ENCODE data around the gene RAB11FIP3.
"Not testable (repeated sequence)": the region's sequence is repeated elsewhere in the genome, so short reads cannot be mapped to it uniquely, and the experiment has no call there.

The RAB11FIP3 gene, protein sequence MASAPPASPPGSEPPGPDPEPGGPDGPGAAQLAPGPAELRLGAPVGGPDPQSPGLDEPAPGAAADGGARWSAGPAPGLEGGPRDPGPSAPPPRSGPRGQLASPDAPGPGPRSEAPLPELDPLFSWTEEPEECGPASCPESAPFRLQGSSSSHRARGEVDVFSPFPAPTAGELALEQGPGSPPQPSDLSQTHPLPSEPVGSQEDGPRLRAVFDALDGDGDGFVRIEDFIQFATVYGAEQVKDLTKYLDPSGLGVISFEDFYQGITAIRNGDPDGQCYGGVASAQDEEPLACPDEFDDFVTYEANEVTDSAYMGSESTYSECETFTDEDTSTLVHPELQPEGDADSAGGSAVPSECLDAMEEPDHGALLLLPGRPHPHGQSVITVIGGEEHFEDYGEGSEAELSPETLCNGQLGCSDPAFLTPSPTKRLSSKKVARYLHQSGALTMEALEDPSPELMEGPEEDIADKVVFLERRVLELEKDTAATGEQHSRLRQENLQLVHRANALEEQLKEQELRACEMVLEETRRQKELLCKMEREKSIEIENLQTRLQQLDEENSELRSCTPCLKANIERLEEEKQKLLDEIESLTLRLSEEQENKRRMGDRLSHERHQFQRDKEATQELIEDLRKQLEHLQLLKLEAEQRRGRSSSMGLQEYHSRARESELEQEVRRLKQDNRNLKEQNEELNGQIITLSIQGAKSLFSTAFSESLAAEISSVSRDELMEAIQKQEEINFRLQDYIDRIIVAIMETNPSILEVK
- 39.6 to 53.6 reads per million in 2 donors for total RNA-seq

DNA sequence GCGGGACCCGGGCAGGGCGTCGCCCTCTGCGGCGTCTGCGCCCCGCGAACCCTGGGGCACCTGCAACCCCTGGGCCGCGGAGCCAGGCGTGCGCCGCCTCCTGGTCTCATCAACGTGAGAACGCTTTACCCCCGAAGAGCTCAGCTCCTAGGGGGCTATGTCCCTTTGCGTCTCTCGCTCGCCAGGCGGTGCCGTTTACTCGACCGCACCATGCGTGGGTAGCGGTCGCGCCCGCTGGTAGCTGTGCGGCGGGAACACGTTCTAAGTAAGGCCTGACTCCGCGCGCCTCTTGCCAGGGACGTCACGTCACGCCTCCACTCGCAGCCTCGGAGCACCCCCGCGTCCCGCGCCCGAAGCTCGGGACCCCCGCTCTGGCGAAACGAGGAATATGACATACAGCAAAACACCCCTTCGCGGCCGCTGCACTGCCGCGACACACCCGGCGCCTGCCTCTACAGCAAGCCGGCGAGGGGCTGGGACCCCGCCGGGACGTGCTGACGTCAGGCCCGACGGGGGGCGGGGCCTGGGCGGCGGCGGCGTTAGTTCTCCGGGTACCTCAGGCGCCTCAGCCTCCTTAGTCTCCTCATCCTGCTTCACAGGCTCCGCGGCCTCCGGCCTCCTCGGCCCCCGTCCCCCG, at the start of gene RAB11FIP3:
TSS of gene RAB11FIP3 (plus strand) at position 568 of the 637 bp plus-strand sequence. CDS start 358 bp downstream, outside the sequence.
- peak; percentile 72 for DNase-seq

DNA sequence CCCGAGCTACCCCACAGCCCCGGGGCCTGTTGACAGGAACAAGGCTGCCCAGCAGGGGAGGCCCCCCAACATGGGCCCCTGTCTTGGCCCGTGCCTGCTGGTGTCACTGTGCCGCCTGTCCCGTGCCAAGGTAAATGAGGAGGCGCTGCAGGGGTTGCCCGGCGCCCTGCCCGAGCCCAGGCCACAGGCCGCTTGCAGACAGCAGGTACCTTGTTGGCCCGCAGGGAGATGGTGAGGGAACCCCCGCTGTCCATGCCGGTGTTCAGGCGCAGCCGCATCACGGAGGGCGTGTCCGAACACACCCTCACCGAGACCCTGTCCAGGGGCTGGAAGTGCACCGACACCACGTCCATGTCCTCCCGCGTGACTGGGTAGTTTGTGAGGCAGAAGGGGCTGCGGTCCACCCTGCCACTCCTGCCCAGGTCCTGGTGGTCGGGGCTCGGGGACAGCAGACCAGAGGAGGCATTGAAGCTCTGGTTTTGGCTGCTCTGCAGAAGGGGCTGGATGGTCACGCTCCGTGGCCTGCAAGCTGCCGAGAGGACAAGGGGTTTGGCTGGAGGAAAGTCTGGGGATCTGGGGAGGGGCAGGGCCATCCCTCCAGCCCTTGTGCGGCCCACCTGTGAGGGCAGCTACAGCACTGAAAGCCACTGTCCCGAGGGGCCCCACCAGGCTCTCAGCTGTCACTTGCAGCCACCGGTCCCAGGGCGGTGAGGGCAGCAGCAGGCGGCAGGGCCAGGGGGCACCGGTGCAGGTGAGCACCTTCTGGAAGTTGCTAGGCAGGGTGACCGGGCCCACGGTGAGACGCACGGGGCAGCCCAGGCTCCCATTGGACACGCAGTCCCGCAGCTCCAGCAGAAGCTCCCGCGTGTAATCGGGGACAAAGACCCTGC, 49.3 kb upstream of the RAB11FIP3 start:
- no peak for DNase-seq

DNA sequence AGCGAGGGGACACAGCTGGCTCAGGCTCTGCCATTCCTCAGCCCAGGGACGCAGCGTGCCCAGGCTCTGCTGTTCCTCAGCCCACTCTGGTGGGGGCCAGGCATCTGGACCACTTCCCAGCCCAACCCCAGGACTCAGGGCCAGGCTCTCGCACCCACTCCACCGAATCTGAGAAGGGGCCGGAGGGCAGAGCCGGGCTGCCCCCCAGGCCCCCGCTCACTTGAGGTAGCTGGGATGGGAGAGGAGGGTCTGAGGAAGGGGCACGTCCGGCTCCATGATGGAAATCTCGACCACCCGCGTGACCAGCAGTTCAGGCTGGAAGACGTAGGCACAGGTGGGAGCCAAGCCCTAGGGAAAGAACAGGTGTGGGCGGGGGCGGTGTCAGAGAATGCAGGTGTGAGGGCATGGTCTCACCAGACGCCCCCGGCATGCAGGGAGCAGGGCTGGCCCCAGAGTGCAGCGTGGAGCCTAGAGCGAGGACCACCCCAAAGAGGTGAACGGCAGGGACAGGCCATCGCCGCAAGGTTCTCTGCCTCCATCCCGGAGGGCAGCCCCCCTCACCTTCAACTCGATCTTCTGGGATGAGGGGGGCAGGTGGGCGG, 48.5 kb upstream of the RAB11FIP3 start:
- DNase-seq, result no peak

DNA sequence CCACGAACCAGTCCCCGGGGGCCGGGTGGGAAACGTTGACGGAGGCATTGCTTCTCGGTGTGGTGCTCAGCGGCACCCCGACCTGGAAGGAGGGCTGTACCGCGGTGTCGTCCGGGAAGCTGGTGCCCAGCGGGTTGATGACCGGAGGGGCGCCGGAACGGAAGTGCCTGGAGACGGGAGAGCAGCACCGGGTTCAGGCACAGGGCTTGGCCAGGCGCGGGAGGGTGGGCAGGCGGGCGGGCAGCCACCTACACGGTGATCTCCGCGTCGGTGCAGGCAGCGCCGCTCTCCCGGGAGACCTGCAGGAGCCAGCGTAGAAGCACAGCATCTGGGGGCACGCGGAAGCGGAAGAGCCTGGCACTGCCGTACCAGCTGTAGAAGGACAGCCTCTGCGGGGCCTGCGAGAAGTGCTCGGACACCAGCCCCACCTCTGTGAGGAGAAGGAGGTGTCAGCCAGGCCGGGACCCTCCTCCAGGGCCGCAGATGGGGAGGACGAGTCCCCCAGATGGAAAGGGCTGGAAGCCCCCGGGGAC, 48.0 kb upstream of the RAB11FIP3 start:
- no peak for DNase-seq

DNA sequence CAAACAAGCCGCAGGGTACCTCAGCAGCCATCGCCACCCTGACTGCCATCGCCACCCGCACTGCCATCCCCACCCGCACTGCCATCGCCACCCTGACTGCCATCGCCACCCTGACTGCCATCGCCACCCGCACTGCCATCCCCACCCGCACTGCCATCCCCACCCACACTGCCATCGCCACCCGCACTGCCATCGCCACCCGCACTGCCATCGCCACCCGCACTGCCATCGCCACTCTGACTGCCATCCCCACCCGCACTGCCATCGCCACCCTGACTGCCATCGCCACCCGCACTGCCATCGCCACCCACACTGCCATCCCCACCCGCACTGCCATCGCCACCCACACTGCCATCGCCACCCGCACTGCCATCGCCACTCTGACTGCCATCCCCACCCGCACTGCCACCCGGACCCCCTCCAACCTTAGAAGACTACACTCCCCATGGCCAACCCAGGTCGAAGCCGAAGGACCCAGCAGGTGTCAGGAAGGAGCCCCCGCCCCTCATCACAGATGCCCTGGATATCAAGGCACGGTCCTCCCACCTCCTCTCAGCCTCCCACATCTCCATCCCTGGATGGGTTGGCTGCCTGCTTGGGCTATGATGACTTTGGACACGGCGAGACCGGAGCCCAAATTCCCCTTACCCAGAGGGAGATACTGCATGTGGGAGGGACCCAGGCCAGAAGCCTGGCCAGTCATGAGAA, 47.2 kb upstream of the RAB11FIP3 start:
- DNase-seq, result not testable (repeated sequence)

DNA sequence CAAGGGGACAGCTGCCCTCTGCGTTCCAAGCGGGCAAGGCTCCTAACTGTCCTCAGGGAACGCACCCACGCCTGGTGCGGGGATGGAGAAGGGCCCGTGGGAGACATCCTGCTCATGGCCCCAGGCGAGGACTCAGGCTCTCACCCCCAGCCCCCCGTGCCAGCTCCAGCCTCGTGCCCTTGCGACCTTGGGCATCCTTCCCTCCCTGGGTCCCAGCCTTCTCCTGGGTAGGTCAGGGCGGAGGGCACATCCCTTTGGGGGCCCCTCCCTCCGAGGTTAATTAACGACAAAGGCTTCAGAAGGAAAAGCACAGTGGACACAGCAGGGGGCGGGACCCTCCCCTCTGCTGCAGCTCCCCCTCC, 46.6 kb upstream of the RAB11FIP3 start:
- no peak for DNase-seq

DNA sequence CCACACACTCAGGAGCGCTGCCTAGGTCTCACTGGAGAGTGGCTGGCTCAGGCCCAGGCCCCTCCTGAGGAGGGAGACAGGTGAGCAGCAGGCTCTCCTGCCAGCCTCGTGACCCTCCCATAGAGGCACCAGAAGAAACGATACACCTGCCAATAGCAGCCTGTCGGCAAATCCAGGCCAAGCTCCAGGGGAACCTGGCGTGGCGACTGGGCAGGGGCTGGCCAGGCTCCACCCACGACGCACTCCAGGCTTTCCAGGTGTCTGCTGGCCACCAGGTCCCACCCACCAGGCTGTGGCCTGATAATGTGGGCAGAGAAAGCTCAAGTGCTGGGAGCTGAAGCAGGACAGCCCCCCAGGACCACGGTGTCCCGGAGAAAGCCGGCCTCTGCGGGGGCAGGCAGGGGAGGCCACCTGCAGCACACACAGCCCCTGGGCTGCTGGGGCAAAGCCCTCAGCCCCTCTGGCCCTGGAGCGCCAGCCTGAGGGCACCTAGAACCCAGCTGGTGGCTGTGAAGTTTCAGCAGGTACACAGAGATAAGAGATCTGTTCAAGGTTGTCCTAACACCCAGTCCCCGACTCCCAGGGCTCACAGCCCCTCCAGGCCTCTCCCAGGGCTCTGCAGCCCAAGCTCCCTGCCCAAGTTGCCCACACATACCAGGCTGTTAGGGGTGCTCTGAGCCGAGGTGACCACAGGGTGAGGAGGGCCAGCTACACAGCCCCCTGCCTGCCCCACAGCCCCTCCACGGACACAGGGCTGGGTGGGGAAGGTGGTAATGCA, 46.1 kb upstream of the RAB11FIP3 start:
- no peak for DNase-seq

DNA sequence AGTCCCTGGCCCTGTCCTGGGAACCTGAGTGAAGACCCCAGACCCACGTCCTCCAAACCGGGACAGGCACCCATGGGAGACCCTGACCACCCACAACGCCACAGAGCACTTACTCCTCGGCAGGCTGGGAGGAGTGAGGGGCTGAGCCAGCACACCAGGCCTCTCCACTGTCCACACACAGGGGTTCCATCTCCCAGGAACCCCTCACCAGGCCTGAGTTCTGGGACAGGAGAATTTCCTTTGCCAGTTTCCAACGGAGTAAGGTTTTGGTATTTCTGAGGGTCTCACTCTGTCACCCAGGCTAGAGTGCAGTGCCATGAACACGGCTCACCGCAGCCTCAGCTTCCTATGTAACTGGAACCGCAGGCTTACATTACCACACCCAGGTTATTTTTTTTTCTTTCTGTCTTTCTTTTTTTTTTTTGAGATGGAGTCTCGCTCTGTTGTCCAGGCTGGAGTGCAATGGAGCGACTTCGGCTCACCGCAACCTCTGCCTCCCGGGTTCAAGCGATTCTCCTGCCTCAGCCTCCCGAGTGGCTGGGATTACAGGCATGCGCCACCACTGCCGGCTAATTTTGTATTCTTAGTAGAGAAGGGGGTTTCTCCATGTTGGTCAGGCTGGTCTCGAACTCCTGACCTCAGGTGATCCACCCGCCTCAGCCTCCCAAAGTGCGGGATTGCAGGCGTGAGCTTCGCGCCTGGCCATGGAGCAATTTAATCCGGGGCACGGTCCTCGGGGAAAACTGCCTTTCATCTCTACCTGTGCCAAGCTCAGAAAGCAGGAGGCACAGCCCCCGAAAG, 45.3 kb upstream of the RAB11FIP3 start:
- DNase-seq, result no peak

DNA sequence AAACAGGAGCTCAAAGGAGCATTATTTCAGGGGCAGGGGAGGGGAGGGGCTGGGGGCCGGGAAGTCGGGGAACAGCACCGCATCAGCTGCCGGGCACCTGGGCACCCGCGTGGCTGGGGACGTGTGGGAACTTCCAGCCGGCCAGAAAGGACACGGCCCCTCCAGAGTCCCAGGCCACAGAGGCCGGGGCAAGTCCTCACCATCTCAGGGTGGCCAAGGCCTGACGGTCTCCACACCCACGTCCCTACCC, 44.8 kb upstream of the RAB11FIP3 start:
- no peak for DNase-seq

DNA sequence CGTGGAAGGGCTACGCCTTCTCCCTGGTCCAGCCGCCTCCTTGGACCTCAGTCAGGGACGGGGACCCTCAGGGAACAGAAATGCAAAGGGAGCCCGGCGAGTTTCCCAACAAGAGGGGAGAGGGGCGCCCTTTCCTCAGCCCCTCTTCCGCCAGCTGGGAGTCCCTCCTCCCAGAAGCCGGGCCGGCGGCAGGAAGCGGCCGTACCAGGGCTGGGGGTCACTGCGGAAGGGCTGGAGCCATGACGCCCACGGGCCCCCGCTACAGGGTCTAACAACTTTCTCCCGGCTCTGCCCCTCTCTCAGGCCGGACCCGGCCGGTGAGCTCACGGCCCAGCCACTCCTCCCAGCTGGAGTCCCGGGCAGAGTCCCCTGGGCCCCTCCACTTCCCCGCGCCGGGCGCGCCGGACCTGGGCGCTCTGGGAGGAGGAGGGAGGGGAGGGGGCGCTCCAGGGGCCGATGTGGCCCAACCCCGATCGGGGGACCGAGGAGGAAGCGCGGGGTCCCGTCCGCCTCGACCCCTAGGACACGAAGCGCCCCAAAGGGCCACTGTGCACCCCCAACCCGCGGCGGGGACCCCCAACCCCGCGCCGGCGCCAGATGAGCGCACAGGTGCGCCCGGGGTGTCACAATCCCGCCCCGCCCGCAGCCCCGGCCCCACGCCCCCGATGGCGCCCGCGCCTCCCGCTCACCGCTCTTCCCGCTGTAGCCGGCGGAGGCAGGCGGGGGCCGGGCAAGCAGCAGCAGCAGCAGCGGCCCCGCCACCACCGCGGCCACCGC, 44.2 kb upstream of the RAB11FIP3 start:
- peak; percentile 29 for DNase-seq

DNA sequence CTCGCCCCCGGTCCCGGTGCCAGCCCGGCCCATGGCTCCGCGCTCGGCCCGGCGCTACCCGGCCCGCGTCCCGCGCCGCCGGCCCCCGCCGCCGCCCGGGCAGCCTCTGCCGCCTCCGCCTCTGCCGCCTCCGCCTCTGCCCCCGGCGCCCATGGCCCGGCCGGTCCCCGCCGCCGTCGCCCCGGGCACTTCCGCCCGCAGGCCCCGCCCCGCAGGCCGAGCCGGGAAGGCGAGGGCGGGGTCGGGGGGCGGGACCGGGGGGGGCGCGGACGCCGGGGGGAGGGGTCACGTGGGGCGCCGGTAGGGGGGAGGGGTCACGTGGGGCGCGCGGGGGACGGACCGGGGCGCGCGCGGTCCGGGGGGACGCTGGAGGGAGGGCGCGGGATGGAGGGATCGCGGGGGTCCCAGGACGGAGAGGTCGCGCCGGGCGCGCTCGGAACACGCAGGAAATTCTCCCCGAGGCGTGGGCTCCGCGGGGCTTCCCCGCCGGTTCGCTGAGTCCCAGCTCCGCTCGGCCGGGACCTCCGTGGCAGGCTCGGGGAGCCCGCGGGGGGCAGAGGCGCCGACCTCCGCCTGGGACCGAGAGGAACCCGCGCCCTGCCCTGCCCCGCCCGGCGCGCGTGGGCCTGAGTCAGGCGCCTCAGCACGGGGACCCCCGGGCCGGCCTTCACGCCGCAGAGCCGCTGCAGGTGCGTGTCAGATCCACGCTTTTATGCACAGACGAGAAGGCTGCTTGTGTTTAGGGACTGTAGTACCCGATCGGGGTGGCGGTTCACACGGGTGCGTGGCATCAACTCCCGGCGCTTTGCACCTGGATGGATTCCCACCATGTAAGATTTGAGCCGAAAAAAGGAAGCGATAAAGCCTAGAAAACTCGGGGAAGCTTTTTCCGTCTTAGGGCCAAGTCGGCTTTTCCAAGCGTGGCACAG, 43.4 kb upstream of the RAB11FIP3 start, which contains the start of gene PGAP6:
TSS of gene PGAP6 (minus strand) at position 190 of the 929 bp plus-strand sequence. CDS start at position 33, 157 bp downstream.
- DNase-seq, result peak; percentile 70

DNA sequence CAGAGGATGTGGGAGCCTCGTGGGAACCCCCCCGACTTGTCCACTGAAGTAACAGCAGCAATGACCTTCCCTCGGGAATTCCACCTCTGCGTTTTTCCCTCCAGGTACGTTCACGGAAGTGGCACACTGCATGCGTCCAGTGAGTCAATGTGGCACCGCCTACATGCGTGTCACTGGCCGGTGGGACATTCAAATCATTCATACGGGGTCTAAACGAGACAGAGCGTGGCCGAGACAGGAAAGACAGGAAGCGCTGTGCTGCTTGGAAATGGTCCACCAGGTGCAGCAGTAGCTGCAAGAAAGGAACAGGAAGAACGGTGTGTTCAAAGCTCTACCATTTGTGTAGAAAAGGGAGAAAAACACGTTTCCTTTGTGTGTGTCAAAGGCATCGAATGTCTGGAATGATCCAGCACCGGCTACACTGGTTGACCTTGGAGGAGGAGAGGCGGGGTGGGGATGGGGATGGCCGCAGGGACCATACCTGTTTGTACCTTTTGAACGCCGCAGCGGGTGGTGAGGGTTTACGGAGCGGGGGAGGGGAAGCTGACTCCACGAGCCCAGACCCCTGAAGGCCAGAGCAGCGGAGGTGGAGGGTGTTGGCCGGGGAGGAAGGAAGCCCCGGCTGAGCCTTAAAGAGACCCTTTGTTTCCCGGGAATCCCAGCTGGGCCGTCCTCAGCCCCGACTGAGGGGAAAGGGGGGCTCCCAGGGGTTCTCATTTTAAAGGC, 42.0 kb upstream of the RAB11FIP3 start:
- DNase-seq, result peak; percentile 44

DNA sequence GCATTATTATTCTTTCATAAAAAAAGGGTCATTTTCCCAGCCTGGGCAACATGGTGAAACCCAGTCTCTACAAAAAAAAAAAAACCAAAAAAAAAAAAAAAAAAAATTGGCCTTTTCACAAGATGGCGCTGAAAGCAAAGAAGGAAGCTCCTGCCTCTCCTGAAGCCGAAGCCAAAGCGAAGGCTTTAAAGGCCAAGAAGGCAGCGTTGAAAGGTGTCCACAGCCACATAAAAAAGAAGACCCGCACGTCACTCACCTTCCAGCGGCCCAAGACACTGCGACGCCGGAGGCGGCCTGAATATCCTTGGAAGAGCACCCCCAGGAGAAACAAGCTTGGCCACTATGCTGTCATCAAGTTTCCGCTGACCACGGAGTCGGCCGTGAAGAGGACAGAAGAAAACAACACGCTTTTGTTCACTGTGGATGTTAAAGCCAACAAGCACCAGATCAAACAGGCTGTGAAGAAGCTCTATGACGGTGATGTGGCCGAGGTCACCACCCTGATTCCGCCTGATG, 38.8 kb upstream of the RAB11FIP3 start:
- DNase-seq, result no peak

DNA sequence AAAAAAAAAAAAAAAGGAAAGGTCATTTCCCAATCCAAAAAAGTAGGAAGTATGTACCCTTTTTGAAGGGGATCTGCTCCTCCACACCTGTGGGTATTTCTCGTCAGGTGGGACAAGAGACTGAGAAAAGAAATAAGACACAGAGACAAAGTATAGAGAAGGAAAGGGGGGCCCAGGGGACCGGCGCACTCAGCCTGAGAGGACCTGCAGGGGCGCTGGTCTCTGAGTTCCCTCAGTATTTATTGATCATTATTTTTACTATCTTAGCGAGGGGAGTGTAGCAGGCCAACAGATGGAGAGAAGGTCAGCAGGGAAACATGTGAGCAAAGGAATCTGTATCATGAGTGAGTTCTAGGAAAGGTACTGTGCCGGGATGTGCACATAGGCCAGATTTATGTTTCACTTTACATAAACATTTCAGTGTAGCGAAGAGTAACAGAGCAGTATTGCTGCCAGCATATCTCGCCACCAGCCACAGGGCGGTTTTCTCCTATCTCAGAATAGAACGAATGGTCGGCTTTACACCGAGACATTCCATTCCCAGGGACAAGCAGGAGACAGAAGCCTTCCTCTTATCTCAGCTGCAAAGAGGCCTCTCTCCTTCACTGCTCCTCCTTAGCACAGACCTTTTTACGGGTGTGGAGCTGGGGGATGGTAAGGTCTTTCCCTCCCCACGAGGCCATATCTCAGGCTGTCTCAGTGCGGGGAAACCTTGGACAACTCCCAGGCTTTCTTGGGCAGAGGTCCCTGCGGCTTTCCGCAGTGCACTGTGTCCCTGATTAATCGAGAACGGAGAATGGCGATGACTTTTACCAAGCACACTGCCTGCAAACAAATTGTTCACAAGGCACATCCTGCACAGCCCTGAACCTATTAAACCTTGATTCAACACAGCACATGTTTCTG, 37.4 kb upstream of the RAB11FIP3 start:
- not testable (repeated sequence) for DNase-seq

DNA sequence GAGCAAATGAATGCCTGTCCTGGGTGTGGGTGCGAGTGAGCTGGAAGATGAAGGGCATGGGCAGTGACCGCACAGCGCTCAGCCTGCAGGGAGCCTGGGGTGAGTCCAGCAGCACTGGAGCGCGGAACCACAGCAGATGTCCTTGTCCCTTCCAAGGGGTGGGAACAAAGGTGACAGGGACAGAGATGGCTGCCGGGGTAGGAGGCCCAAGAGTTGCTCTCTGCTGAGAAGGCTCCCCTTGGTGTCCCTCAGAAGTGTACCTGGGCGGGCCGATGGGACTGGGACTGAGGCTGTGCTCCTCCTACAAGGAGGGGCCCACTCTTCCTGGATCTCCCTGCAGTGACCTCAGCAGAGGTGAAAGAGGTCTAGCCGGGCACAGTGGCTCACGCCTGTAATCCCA, 36.1 kb upstream of the RAB11FIP3 start:
- DNase-seq, result no peak
